ENCODE data around the gene ECM2. TPM values are rescaled to one million over a fixed set of nuclear protein-coding genes. Genes with fewer than 3 reads are reported as not detected.

Gene ECM2
- total RNA-seq, 1 donor from 2014 or later, result 10.8 TPM

DNA sequence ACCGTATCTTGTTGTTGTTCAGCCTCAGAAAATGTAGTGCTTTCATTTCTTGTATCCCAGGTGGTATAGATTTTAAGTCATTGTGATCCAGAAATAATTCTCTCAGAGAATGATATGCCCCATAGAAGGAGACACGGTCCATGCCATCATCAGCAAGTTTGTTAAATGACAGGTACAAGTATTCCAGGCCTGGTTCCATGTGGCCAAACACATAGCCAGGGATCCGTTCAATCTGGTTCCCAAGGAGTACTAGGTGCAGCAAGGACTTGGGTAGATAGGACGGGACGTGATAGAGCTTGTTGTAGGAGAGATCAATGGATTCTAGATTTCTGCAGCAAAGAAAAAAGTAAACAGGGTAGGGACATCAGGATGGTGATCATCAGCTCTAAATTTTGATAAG lies 35.1 kb downstream of the ECM2 start:
- H3K27me3 ChIP-seq, result no peaks in the 10 kb centered on the region
- no peaks in the 10 kb centered on the region for H3K9me3 ChIP-seq
- no peaks in the 10 kb centered on the region for H3K36me3 ChIP-seq
- TF ChIP-seq, protein P1, sequence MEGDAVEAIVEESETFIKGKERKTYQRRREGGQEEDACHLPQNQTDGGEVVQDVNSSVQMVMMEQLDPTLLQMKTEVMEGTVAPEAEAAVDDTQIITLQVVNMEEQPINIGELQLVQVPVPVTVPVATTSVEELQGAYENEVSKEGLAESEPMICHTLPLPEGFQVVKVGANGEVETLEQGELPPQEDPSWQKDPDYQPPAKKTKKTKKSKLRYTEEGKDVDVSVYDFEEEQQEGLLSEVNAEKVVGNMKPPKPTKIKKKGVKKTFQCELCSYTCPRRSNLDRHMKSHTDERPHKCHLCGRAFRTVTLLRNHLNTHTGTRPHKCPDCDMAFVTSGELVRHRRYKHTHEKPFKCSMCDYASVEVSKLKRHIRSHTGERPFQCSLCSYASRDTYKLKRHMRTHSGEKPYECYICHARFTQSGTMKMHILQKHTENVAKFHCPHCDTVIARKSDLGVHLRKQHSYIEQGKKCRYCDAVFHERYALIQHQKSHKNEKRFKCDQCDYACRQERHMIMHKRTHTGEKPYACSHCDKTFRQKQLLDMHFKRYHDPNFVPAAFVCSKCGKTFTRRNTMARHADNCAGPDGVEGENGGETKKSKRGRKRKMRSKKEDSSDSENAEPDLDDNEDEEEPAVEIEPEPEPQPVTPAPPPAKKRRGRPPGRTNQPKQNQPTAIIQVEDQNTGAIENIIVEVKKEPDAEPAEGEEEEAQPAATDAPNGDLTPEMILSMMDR (IDR thresholded peaks at IDR 0.05), result no peak
- TF ChIP-seq POLR2AphosphoS5 (IDR thresholded peaks at IDR 0.05; ENCODE audit: insufficient read depth in 1 of 2, low read depth in 1 of 2) (no peak), POLR2A (IDR thresholded peaks at IDR 0.05) (no peak)
- intact Hi-C loops (cut with DNase I), result loop anchor here (10.0 kb wide), 1 partner anchor 134 kb away; no protein-coding TSS in a partner anchor
- no peak for DNase-seq (ENCODE audit: extremely low spot score in 2 of 2)
- no peak overlapping the region for H3K4me3 ChIP-seq
- no peak overlapping the region for H3K27ac ChIP-seq
- peaks cover 34% of the 10 kb centered on the region for H3K4me1 ChIP-seq

DNA sequence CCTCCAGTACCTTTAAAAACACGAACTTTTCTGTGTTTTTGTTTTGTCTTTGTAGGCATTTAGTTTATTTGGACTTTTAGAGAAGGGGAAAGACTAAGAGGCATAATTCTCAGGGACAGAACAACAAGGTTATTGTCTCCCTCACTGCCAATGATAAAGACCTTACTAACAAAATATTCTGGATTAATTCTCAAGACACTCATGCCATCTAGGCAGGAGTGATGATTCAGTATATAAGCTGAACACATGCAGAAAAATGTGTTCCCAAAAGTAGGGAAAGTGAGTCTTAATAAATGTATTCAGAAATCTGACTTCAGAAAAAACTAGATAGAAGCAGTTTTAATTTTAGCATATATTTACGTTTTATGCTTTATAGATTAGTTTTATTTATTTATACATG lies 36.1 kb downstream of the ECM2 start:
- TF ChIP-seq, protein P1 (IDR thresholded peaks at IDR 0.05), result no peak
- TF ChIP-seq POLR2A (IDR thresholded peaks at IDR 0.05) (no peak), POLR2AphosphoS5 (IDR thresholded peaks at IDR 0.05; ENCODE audit: insufficient read depth in 1 of 2, low read depth in 1 of 2) (no peak)
- intact Hi-C loops (cut with DNase I), result loop anchor here (10.0 kb wide), 1 partner anchor 135 kb away; no protein-coding TSS in a partner anchor

DNA sequence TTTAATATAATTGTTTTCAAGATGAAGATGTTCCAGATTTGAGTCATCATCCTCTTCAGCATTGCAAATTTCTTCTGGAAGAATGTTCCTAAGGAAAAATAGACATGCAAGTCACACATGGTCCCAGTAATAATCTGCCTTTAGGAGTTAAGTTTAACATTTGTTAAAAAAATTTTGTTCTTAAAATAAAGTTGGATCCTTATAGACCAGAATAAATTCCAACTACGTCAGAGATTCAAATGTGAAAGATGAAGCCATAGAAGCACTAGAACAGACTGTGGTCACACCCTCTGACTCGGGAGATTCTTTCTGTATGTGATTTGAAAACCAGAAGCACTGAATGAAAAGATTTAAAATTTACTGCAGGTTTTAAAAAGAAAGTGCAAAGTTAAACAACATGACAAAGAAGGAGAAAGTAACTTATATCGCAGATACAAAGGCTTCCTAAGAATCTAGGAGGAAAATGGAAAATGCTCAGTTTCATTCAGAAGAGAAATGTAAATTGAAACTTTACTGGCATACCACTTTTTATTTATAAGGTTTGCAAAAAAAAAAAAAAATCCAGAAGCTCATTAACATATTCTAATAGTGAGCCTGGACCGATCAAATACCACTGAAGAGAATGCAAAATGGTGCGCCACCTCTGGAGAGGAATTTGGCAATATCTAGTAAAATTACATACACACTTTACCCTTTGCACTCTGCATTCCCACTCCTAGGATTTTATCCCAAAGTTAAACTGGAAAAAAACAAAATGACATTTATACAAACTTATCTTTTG lies 39.2 kb downstream of the ECM2 start:
- Histone ChIP-seq H3K27me3 (no peaks in the 10 kb centered on the region), H3K4me1 (peaks cover 6% of the 10 kb centered on the region), H3K9me3 (no peaks in the 10 kb centered on the region), H3K4me3 (no peak overlapping the region), H3K36me3 (no peaks in the 10 kb centered on the region), H3K27ac (no peak overlapping the region)
- intact Hi-C loops (cut with DNase I), result no loop called here
- TF ChIP-seq POLR2A (IDR thresholded peaks at IDR 0.05), result no peak
- no peak for TF ChIP-seq POLR2AphosphoS5 (IDR thresholded peaks at IDR 0.05; ENCODE audit: insufficient read depth in 1 of 2, low read depth in 1 of 2)
- TF ChIP-seq, protein P1 (IDR thresholded peaks at IDR 0.05), result no peak
- no peak for DNase-seq (ENCODE audit: extremely low spot score in 2 of 2)

More for the DNA sequence above, 36.1 kb downstream of the ECM2 start:
- Histone ChIP-seq H3K27me3 (no peaks in the 10 kb centered on the region), H3K36me3 (no peaks in the 10 kb centered on the region), H3K27ac (no peak overlapping the region), H3K4me1 (peaks cover 24% of the 10 kb centered on the region), H3K9me3 (no peaks in the 10 kb centered on the region), H3K4me3 (no peak overlapping the region)
- no peak for DNase-seq (ENCODE audit: extremely low spot score in 2 of 2)

DNA sequence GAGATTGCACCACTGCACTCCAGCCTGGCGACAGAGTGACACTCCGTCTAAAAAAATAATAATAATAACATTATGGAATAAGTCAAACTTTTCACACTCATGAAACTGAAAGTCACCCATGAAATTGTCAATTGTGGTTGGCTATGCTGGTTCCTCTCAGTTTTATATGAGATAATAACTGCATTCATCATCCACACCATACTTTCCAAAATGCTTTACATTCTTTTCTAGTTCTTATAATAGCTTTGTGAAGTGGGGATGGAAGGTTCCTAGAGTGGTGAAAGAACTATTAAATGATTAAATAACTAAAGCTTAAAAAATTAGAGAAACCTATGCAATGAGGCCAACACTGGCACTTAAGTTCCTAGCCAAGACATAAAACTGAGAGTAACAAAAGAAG lies 40.9 kb downstream of the ECM2 start:
- no peak for DNase-seq (ENCODE audit: extremely low spot score in 2 of 2)
- H3K4me3 ChIP-seq, result no peak overlapping the region
- H3K4me1 ChIP-seq, result no peaks in the 10 kb centered on the region
- no peaks in the 10 kb centered on the region for H3K9me3 ChIP-seq
- H3K27me3 ChIP-seq, result no peaks in the 10 kb centered on the region
- no peak overlapping the region for H3K27ac ChIP-seq
- TF ChIP-seq POLR2AphosphoS5 (IDR thresholded peaks at IDR 0.05; ENCODE audit: insufficient read depth in 1 of 2, low read depth in 1 of 2) (no peak), POLR2A (IDR thresholded peaks at IDR 0.05) (no peak)
- TF ChIP-seq, protein P1 (IDR thresholded peaks at IDR 0.05), result no peak
- intact Hi-C loops (cut with DNase I), result no loop called here
- H3K36me3 ChIP-seq, result no peaks in the 10 kb centered on the region

DNA sequence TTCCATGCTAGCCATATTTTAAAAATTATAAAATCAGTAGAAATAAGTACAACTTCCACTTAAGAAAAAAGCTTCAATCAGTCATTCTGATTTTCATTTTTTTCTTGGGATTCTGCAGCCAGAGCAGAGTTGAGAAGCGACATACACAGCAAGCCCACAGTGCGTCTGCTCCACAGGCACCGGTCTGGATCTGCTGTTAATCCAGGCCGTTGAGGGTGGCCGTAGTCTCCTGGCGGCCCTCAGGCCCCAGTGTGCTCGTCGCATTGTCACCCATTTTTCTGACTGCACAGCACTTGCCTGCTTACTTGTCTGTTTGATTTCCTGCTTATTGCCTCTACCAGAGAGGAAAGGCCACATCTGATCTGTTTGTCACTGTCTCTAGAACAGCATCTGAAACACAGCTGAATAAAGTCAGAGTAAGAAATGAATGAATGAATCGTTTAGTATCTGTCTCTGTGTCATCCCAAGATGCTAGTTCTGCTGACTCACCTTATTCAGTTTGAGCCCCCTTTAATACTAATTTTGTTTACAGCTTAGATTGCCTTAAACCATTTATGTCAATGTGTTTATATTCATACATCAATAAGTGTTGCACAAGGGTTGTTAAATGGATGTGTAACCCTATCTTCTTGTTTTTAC lies 41.9 kb downstream of the ECM2 start:
- no peak for DNase-seq (ENCODE audit: extremely low spot score in 2 of 2)
- Histone ChIP-seq H3K27me3 (no peaks in the 10 kb centered on the region), H3K9me3 (no peaks in the 10 kb centered on the region), H3K27ac (no peak overlapping the region), H3K4me1 (peaks cover 9% of the 10 kb centered on the region), H3K36me3 (no peaks in the 10 kb centered on the region), H3K4me3 (no peak overlapping the region)
- intact Hi-C loops (cut with DNase I), result no loop called here
- TF ChIP-seq, protein P1 (IDR thresholded peaks at IDR 0.05), result no peak
- TF ChIP-seq POLR2A (IDR thresholded peaks at IDR 0.05) (no peak), POLR2AphosphoS5 (IDR thresholded peaks at IDR 0.05; ENCODE audit: insufficient read depth in 1 of 2, low read depth in 1 of 2) (no peak)
